SK-N-SH treated with all-trans-retinoic acid at 6 μM for 48 hours (cell line): ENCODE results near the gene ICE1.

Experiments
- ATAC-seq: fragments of 200-7000 bp; cut with Tn5 transposase; 3 replicates; pipeline ENCODE4 v1.9.1; 2020; ENCODE audit warnings: mild to moderate bottlenecking, moderate library complexity
- BACH2 ChIP-seq: fragments of 250-450 bp; sonication (Bioruptor Pico); IDR thresholded peaks from 2 replicates; pipeline ENCODE4 v1.9.0; 2021; ENCODE audit warnings: mild to moderate bottlenecking, borderline replicate concordance
- CREB5 ChIP-seq: fragments of 250-450 bp; sonication (Bioruptor Pico); IDR thresholded peaks from 2 replicates; pipeline ENCODE4 v1.5.1; 2020; ENCODE audit warnings: low read depth, mild to moderate bottlenecking, moderate library complexity
- CSDC2 ChIP-seq: fragments of 250-450 bp; sonication (Bioruptor Pico); IDR thresholded peaks from 2 replicates; pipeline ENCODE4 v1.5.0; 2020; ENCODE audit warnings: mild to moderate bottlenecking, moderate library complexity
- CSRNP3 ChIP-seq: fragments of 250-450 bp; sonication (Bioruptor Pico); IDR thresholded peaks from 2 replicates; pipeline ENCODE4 v1.5.1; 2021; ENCODE audit warnings: mild to moderate bottlenecking, moderate library complexity
- ESRRG ChIP-seq: fragments of 250-450 bp; sonication (Bioruptor Pico); IDR thresholded peaks from 2 replicates; pipeline ENCODE4 v1.6.1; 2021; ENCODE audit warnings: mild to moderate bottlenecking
- GLIS3 ChIP-seq: fragments of 250-450 bp; sonication (Bioruptor Pico); IDR thresholded peaks from 2 replicates; pipeline ENCODE4 v1.5.0; 2020; ENCODE audit warnings: mild to moderate bottlenecking, moderate library complexity
- ISL1 ChIP-seq: fragments of 250-450 bp; sonication (Bioruptor Pico); IDR thresholded peaks from 2 replicates; pipeline ENCODE4 v2.1.2; 2022; ENCODE audit warnings: mild to moderate bottlenecking, moderate library complexity
- OSR1 ChIP-seq: fragments of 250-450 bp; sonication (Bioruptor Pico); IDR thresholded peaks from 2 replicates; pipeline ENCODE4 v1.8.0; 2022; ENCODE audit warnings: moderate library complexity, mild to moderate bottlenecking, inconsistent platforms
- PATZ1 ChIP-seq: fragments of 250-450 bp; sonication (Bioruptor Pico); IDR thresholded peaks from 2 replicates; pipeline ENCODE4 v1.8.0; 2020; ENCODE audit warnings: mild to moderate bottlenecking, moderate library complexity, borderline replicate concordance
- POU6F1 ChIP-seq: fragments of 250-450 bp; sonication (Bioruptor Pico); IDR thresholded peaks from 2 replicates; pipeline ENCODE4 v1.8.0; 2021; ENCODE audit warnings: low read depth, mild to moderate bottlenecking, moderate library complexity, borderline replicate concordance
- PPARA ChIP-seq: fragments of 250-450 bp; sonication (Bioruptor Pico); IDR thresholded peaks from 2 replicates; pipeline ENCODE4 v1.5.0; 2020; ENCODE audit warnings: mild to moderate bottlenecking, borderline replicate concordance
- RARB ChIP-seq: fragments of 250-450 bp; sonication (Bioruptor Pico); IDR thresholded peaks from 2 replicates; pipeline ENCODE4 v1.8.0; 2021; ENCODE audit warnings: mild to moderate bottlenecking, moderate library complexity
- SNAI2 ChIP-seq: fragments of 250-450 bp; sonication (Bioruptor Pico); IDR thresholded peaks from 2 replicates; pipeline ENCODE4 v1.5.0; 2020; ENCODE audit warnings: mild to moderate bottlenecking, moderate library complexity
- TCF4 ChIP-seq: fragments of 250-450 bp; sonication (Bioruptor Pico); IDR thresholded peaks from 2 replicates; pipeline ENCODE4 v1.8.0; 2021; ENCODE audit warnings: mild to moderate bottlenecking, moderate library complexity, borderline replicate concordance
- TOX ChIP-seq: fragments of 250-450 bp; sonication (Bioruptor Pico); IDR thresholded peaks from 2 replicates; pipeline ENCODE4 v1.8.0; 2021; ENCODE audit warnings: mild to moderate bottlenecking, moderate library complexity, borderline replicate concordance
- TSHZ2 ChIP-seq: fragments of 250-450 bp; sonication (Bioruptor Pico); IDR thresholded peaks from 2 replicates; pipeline ENCODE4 v1.5.0; 2020; ENCODE audit warnings: mild to moderate bottlenecking, moderate library complexity
- ZC3H10 ChIP-seq: fragments of 250-450 bp; sonication (Bioruptor Pico); IDR thresholded peaks from 2 replicates; pipeline ENCODE4 v1.5.1; 2021; ENCODE audit warnings: mild to moderate bottlenecking, moderate library complexity
- ZFP3 ChIP-seq: fragments of 250-450 bp; sonication (Bioruptor Pico); IDR thresholded peaks from 2 replicates; pipeline ENCODE4 v1.5.0; 2020; ENCODE audit warnings: mild to moderate bottlenecking, moderate library complexity
- ZFP30 ChIP-seq: fragments of 450-650 bp; formaldehyde crosslinking; IDR thresholded peaks from 2 replicates; pipeline ENCODE4 v1.5.0; 2022; ENCODE audit warnings: mild to moderate bottlenecking, moderate library complexity
- ZNF565 ChIP-seq: fragments of 450-650 bp; formaldehyde crosslinking; conservative IDR thresholded peaks from 2 replicates; pipeline ENCODE4 v1.5.0; 2020; ENCODE audit warnings: low read depth, mild to moderate bottlenecking, moderate library complexity
- ZNF70 ChIP-seq: fragments of 450-650 bp; formaldehyde crosslinking; IDR thresholded peaks from 2 replicates; pipeline ENCODE4 v1.5.0; 2020; ENCODE audit warnings: mild to moderate bottlenecking, moderate library complexity

Gene ICE1

GRCh38 chr5:5421961-5422818 lies at the start of gene ICE1:
Gene ICE1 (plus strand): TSS chr5:5422677. CDS start chr5:5422916, 239 bp downstream.
- ATAC-seq, result peak; percentile 99
- TF ChIP-seq SNAI2 (CRISPR knock-in tag) (no peak), ZNF70 (CRISPR knock-in tag) (peak; percentile 40; the same call in 1 of the 2 replicates)

GRCh38 chr5:5372930-5373329 lies 49.5 kb upstream of the ICE1 start:
- no peak for ATAC-seq
- no peak for TF ChIP-seq PATZ1
- TF ChIP-seq SNAI2 (CRISPR knock-in tag), result no peak
- no peak for TF ChIP-seq PPARA (CRISPR knock-in tag)
- TF ChIP-seq OSR1, result no peak
- TF ChIP-seq CSRNP3 (CRISPR knock-in tag), result no peak
- no peak for TF ChIP-seq ZNF565 (CRISPR knock-in tag)
- no peak for TF ChIP-seq ZFP30 (CRISPR knock-in tag)
- no peak for TF ChIP-seq ZC3H10 (CRISPR knock-in tag)
- no peak for TF ChIP-seq ZNF70 (CRISPR knock-in tag)
- TF ChIP-seq TSHZ2, result no peak
- no peak for TF ChIP-seq CREB5
- no peak for TF ChIP-seq TCF4 (CRISPR knock-in tag)
- no peak for TF ChIP-seq ZFP3 (CRISPR knock-in tag)
- no peak for TF ChIP-seq RARB
- no peak for TF ChIP-seq CSDC2 (CRISPR knock-in tag)
- no peak for TF ChIP-seq BACH2 (CRISPR knock-in tag)
- TF ChIP-seq ESRRG (CRISPR knock-in tag), result no peak
- no peak for TF ChIP-seq TOX (CRISPR knock-in tag)
- no peak for TF ChIP-seq GLIS3
- TF ChIP-seq POU6F1, result no peak
- TF ChIP-seq, all 23 proteins: peak for 0

GRCh38 chr5:5373351-5373989 lies 49.0 kb upstream of the ICE1 start:
- ATAC-seq, result no peak
- TF ChIP-seq TCF4 (CRISPR knock-in tag), result no peak
- no peak for TF ChIP-seq OSR1
- TF ChIP-seq ISL1 (CRISPR knock-in tag), result no peak
- no peak for TF ChIP-seq BACH2 (CRISPR knock-in tag)
- TF ChIP-seq CSRNP3 (CRISPR knock-in tag), result no peak
- TF ChIP-seq TSHZ2, result no peak
- no peak for TF ChIP-seq ZC3H10 (CRISPR knock-in tag)
- no peak for TF ChIP-seq ZFP30 (CRISPR knock-in tag)
